ENCODE results near the gene TMEM131L.

The TMEM131L gene

DNA sequence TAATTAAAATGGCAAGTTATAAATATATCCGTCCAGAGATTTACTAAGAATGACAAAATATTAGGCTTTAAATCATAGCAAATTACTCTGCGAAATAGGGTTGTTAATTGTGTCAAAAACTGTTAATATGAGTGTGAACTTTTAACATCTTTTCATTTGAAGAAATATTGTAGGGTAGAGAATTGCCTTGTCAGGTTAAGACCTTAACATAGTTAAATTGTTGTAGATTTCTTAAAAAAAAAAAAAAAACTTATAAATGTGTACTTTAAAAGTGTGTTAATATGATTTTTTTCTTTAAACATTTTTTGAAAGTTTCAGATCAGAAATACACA lies 110.2 kb downstream of the TMEM131L start:
- Histone ChIP-seq H2BK15ac (replicated peaks; ENCODE audit: low read depth) (no peak overlapping the region), H3K56ac (ENCODE audit: low read length) (no peak overlapping the region), H3K4me1 (ENCODE audit: control insufficient read depth, low read depth, low read length) (no peaks in the 10 kb centered on the region), H3K4me2 (ENCODE audit: low read length) (no peak overlapping the region), H2AK5ac (ENCODE audit: low read length) (no peak overlapping the region), H3K79me2 (ENCODE audit: control insufficient read depth, insufficient read depth, low read length) (no peaks in the 10 kb centered on the region), H3K4me3 (ENCODE audit: low read length) (no peak overlapping the region), H3K23ac (ENCODE audit: low read length) (no peak overlapping the region), H3K36me3 (ENCODE audit: control insufficient read depth, insufficient read depth, low read length) (no peaks in the 10 kb centered on the region), H4K8ac (ENCODE audit: low read depth, low read length) (no peak overlapping the region), H3K18ac (ENCODE audit: low read length) (no peak overlapping the region), H3K79me1 (ENCODE audit: low read length) (peaks cover 5% of the 10 kb centered on the region), H2BK120ac (ENCODE audit: low read depth, low read length) (no peak overlapping the region), H4K5ac (ENCODE audit: low read length) (no peak overlapping the region), H3K4ac (ENCODE audit: low read depth, low read length) (no peak overlapping the region), H3K27ac (ENCODE audit: low read depth, low read length) (no peak overlapping the region), H3K27me3 (ENCODE audit: insufficient read depth, low read length, poor library complexity) (no peaks in the 10 kb centered on the region), H2BK5ac (ENCODE audit: low read length) (no peak overlapping the region), H3K9ac (ENCODE audit: low read length) (no peak overlapping the region)
- DNase-seq: no peak
- no CpG with 5 or more reads among the region's 2 CpGs for WGBS (ENCODE audit: extremely low coverage, insufficient coverage, low lambda C conversion rate)

DNA sequence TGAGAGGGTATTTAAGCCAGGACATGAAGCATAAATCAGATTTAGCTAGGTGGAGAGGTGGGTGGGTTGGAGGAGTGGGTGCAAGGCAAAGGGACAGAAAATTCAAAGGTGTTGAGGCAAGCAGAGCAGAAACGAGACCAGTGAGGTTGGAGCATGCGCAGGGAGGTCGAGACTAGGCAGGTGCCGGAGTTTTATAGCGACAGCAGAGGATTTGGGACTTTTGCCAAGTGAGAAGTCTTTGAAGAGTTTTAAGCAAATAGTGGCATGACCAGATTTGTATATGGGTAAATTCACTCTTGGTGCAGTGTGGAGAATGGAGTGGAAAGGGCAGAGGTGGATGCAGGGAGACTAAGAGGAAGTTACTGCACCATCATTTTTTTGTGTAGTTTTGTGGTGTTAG lies 110.9 kb downstream of the TMEM131L start:
- Histone ChIP-seq H4K8ac (ENCODE audit: low read depth, low read length) (no peak overlapping the region), H3K9ac (ENCODE audit: low read length) (no peak overlapping the region), H3K4ac (ENCODE audit: low read depth, low read length) (no peak overlapping the region), H2AK5ac (ENCODE audit: low read length) (no peak overlapping the region), H2BK5ac (ENCODE audit: low read length) (no peak overlapping the region), H3K36me3 (ENCODE audit: control insufficient read depth, insufficient read depth, low read length) (no peaks in the 10 kb centered on the region), H2BK15ac (replicated peaks; ENCODE audit: low read depth) (no peak overlapping the region), H3K4me3 (ENCODE audit: low read length) (no peak overlapping the region), H3K23ac (ENCODE audit: low read length) (no peak overlapping the region), H3K27ac (ENCODE audit: low read depth, low read length) (no peak overlapping the region), H4K5ac (ENCODE audit: low read length) (no peak overlapping the region), H3K79me1 (ENCODE audit: low read length) (peaks cover 5% of the 10 kb centered on the region), H3K56ac (ENCODE audit: low read length) (no peak overlapping the region), H3K4me2 (ENCODE audit: low read length) (no peak overlapping the region), H3K27me3 (ENCODE audit: insufficient read depth, low read length, poor library complexity) (no peaks in the 10 kb centered on the region), H2BK120ac (ENCODE audit: low read depth, low read length) (no peak overlapping the region), H3K18ac (ENCODE audit: low read length) (no peak overlapping the region), H3K4me1 (ENCODE audit: control insufficient read depth, low read depth, low read length) (no peaks in the 10 kb centered on the region), H3K79me2 (ENCODE audit: control insufficient read depth, insufficient read depth, low read length) (no peaks in the 10 kb centered on the region)
- WGBS (ENCODE audit: extremely low coverage, insufficient coverage, low lambda C conversion rate): no CpG with 5 or more reads among the region's 5 CpGs
- no peak for DNase-seq

DNA sequence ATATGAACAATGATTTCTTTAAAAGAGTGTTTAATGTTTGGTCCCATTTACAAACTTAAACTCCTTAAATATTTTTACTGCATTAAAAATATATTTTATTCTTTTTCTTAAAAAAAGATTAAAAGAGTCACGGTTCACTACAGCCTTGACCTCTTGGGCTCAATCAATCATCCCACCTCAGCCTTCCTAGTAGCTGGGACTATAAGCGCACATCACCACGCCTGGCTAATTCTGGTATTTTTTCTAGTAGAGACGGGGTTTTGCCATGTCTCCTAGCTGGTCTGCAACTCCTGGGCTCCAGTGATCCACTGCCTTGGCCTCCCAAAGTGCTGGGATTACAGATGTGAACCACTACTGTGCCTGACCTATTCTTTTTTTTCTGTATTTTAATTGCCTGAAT lies 113.2 kb downstream of the TMEM131L start:
- Histone ChIP-seq H3K9ac (ENCODE audit: low read length) (no peak overlapping the region), H3K4me3 (ENCODE audit: low read length) (no peak overlapping the region), H3K18ac (ENCODE audit: low read length) (no peak overlapping the region), H2BK15ac (replicated peaks; ENCODE audit: low read depth) (no peak overlapping the region), H3K27me3 (ENCODE audit: insufficient read depth, low read length, poor library complexity) (no peaks in the 10 kb centered on the region), H3K56ac (ENCODE audit: low read length) (no peak overlapping the region), H2BK5ac (ENCODE audit: low read length) (no peak overlapping the region), H2AK5ac (ENCODE audit: low read length) (no peak overlapping the region), H3K36me3 (ENCODE audit: control insufficient read depth, insufficient read depth, low read length) (no peaks in the 10 kb centered on the region), H3K79me2 (ENCODE audit: control insufficient read depth, insufficient read depth, low read length) (no peaks in the 10 kb centered on the region), H4K5ac (ENCODE audit: low read length) (no peak overlapping the region), H3K4me1 (ENCODE audit: control insufficient read depth, low read depth, low read length) (no peaks in the 10 kb centered on the region), H3K79me1 (ENCODE audit: low read length) (peaks cover 5% of the 10 kb centered on the region), H3K4me2 (ENCODE audit: low read length) (no peak overlapping the region), H3K4ac (ENCODE audit: low read depth, low read length) (no peak overlapping the region), H3K23ac (ENCODE audit: low read length) (no peak overlapping the region), H3K27ac (ENCODE audit: low read depth, low read length) (no peak overlapping the region), H2BK120ac (ENCODE audit: low read depth, low read length) (no peak overlapping the region), H4K8ac (ENCODE audit: low read depth, low read length) (no peak overlapping the region)
- DNase-seq: no peak
- WGBS (ENCODE audit: extremely low coverage, insufficient coverage, low lambda C conversion rate): no CpG with 5 or more reads among the region's 4 CpGs

DNA sequence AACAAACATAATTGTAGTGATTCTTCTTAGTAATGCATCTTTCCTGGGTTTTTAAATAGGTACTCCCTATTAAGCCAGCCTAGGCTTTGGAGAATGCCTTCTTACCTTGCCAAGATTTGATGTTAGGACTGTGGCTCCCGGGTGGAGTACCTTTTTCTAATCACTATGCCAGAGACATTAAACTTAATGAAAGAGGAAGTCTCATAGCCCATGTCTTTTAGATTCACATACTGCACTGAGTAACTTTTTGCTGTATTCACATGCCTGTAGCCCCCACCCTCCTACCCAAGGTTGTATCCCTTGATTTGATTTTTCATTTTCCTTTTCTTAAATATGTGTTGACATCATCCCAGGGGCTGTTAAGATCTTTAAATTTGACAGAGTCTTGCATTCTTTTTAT lies 113.7 kb downstream of the TMEM131L start:
- no CpG with 5 or more reads among the region's 1 CpG for WGBS (ENCODE audit: extremely low coverage, insufficient coverage, low lambda C conversion rate)
- H2BK120ac ChIP-seq (ENCODE audit: low read depth, low read length): no peak overlapping the region
- H3K4ac ChIP-seq (ENCODE audit: low read depth, low read length): no peak overlapping the region
- H2BK15ac ChIP-seq (replicated peaks; ENCODE audit: low read depth): no peak overlapping the region
- H2AK5ac ChIP-seq (ENCODE audit: low read length): no peak overlapping the region
- no peak overlapping the region for H4K5ac ChIP-seq (ENCODE audit: low read length)
- no peaks in the 10 kb centered on the region for H3K79me2 ChIP-seq (ENCODE audit: control insufficient read depth, insufficient read depth, low read length)
- no peaks in the 10 kb centered on the region for H3K27me3 ChIP-seq (ENCODE audit: insufficient read depth, low read length, poor library complexity)
- no peak overlapping the region for H3K9ac ChIP-seq (ENCODE audit: low read length)
- no peaks in the 10 kb centered on the region for H3K4me1 ChIP-seq (ENCODE audit: control insufficient read depth, low read depth, low read length)
- no peaks in the 10 kb centered on the region for H3K36me3 ChIP-seq (ENCODE audit: control insufficient read depth, insufficient read depth, low read length)
- H3K23ac ChIP-seq (ENCODE audit: low read length): no peak overlapping the region
- no peak overlapping the region for H2BK5ac ChIP-seq (ENCODE audit: low read length)
- H4K8ac ChIP-seq (ENCODE audit: low read depth, low read length): no peak overlapping the region
- H3K79me1 ChIP-seq (ENCODE audit: low read length): peaks cover 5% of the 10 kb centered on the region
- H3K18ac ChIP-seq (ENCODE audit: low read length): no peak overlapping the region
- H3K4me3 ChIP-seq (ENCODE audit: low read length): no peak overlapping the region
- no peak overlapping the region for H3K4me2 ChIP-seq (ENCODE audit: low read length)
- no peak overlapping the region for H3K27ac ChIP-seq (ENCODE audit: low read depth, low read length)
- H3K56ac ChIP-seq (ENCODE audit: low read length): no peak overlapping the region
- DNase-seq: no peak

DNA sequence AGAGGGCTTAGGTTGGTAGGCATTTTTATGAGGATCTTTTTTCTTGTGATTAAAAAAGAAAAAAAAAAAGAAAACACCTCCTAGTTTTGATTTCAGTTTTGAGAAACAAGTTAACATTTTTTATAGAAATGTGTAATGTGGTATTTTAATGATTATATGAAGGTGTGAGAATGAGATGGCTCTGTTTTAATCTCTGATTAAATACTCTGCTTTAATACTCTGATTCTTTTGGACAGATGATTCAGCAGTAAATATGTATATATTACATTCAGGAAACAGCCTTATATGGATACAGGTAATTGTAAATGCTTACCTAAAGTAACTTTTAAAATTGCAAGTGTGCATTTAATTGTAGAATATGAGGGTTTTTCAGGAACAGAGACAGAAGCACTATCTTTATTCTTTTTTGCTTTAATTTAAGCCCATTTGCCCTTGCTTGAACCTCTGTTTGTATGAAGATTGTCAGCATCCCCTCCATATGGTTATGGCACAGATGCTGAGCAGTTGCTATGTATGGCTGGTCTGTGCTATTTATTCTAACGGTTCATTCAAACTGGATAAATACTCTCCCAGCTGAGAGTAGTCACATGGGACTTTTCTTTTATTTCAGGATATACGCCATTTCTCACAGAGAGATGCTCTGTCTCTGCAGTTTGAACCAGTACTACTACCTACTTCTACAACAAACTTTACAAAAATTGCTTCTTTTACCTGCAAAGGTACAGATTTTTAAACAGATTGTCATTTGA lies 117.0 kb downstream of the TMEM131L start:
- no CpG with 5 or more reads among the region's 2 CpGs for WGBS (ENCODE audit: extremely low coverage, insufficient coverage, low lambda C conversion rate)
- no peak for DNase-seq
- Histone ChIP-seq H3K4ac (ENCODE audit: low read depth, low read length) (no peak overlapping the region), H3K18ac (ENCODE audit: low read length) (no peak overlapping the region), H3K79me2 (ENCODE audit: control insufficient read depth, insufficient read depth, low read length) (no peaks in the 10 kb centered on the region), H3K4me2 (ENCODE audit: low read length) (no peak overlapping the region), H3K9ac (ENCODE audit: low read length) (no peak overlapping the region), H3K27me3 (ENCODE audit: insufficient read depth, low read length, poor library complexity) (no peaks in the 10 kb centered on the region), H3K4me1 (ENCODE audit: control insufficient read depth, low read depth, low read length) (no peaks in the 10 kb centered on the region), H2BK5ac (ENCODE audit: low read length) (no peak overlapping the region), H3K23ac (ENCODE audit: low read length) (no peak overlapping the region), H3K36me3 (ENCODE audit: control insufficient read depth, insufficient read depth, low read length) (no peaks in the 10 kb centered on the region), H3K27ac (ENCODE audit: low read depth, low read length) (no peak overlapping the region), H4K5ac (ENCODE audit: low read length) (no peak overlapping the region), H3K56ac (ENCODE audit: low read length) (no peak overlapping the region), H2AK5ac (ENCODE audit: low read length) (no peak overlapping the region), H4K8ac (ENCODE audit: low read depth, low read length) (no peak overlapping the region), H2BK120ac (ENCODE audit: low read depth, low read length) (no peak overlapping the region), H2BK15ac (replicated peaks; ENCODE audit: low read depth) (no peak overlapping the region), H3K4me3 (ENCODE audit: low read length) (no peak overlapping the region), H3K79me1 (ENCODE audit: low read length) (no peaks in the 10 kb centered on the region)

DNA sequence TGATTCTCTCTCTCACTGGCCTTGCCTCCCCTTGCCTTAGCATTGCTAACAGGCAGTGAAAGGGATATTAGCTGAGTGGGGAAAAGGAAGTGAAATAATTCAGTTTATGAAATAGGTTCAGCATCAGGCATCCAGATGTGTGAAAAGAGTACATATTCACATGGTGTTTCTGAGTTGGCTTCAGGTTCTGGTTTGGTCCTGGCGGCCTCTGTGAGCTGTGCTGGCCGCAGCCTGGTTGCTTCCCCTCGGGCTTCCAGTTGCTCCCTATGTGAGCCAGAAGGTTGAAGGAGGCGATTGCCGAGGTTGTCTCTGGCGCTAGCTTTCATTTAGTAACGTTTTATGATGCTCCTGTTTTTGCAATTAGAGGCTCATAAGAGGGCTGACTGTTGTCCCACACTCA lies 118.9 kb downstream of the TMEM131L start:
- Histone ChIP-seq H3K4me2 (ENCODE audit: low read length) (no peak overlapping the region), H2BK120ac (ENCODE audit: low read depth, low read length) (no peak overlapping the region), H3K4me3 (ENCODE audit: low read length) (no peak overlapping the region), H4K8ac (ENCODE audit: low read depth, low read length) (no peak overlapping the region), H3K18ac (ENCODE audit: low read length) (no peak overlapping the region), H3K27me3 (ENCODE audit: insufficient read depth, low read length, poor library complexity) (no peaks in the 10 kb centered on the region), H3K9ac (ENCODE audit: low read length) (no peak overlapping the region), H3K36me3 (ENCODE audit: control insufficient read depth, insufficient read depth, low read length) (no peaks in the 10 kb centered on the region), H3K56ac (ENCODE audit: low read length) (no peak overlapping the region), H2BK15ac (replicated peaks; ENCODE audit: low read depth) (no peak overlapping the region), H3K79me2 (ENCODE audit: control insufficient read depth, insufficient read depth, low read length) (no peaks in the 10 kb centered on the region), H2BK5ac (ENCODE audit: low read length) (no peak overlapping the region), H2AK5ac (ENCODE audit: low read length) (no peak overlapping the region), H3K4ac (ENCODE audit: low read depth, low read length) (no peak overlapping the region), H3K23ac (ENCODE audit: low read length) (no peak overlapping the region), H4K5ac (ENCODE audit: low read length) (no peak overlapping the region), H3K79me1 (ENCODE audit: low read length) (no peaks in the 10 kb centered on the region), H3K27ac (ENCODE audit: low read depth, low read length) (no peak overlapping the region), H3K4me1 (ENCODE audit: control insufficient read depth, low read depth, low read length) (no peaks in the 10 kb centered on the region)
- no peak for DNase-seq
- no CpG with 5 or more reads among the region's 7 CpGs for WGBS (ENCODE audit: extremely low coverage, insufficient coverage, low lambda C conversion rate)

Measured in mesendoderm (in vitro differentiated cells).